ENCODE results near the gene TSPAN4.

The TSPAN4 gene

DNA sequence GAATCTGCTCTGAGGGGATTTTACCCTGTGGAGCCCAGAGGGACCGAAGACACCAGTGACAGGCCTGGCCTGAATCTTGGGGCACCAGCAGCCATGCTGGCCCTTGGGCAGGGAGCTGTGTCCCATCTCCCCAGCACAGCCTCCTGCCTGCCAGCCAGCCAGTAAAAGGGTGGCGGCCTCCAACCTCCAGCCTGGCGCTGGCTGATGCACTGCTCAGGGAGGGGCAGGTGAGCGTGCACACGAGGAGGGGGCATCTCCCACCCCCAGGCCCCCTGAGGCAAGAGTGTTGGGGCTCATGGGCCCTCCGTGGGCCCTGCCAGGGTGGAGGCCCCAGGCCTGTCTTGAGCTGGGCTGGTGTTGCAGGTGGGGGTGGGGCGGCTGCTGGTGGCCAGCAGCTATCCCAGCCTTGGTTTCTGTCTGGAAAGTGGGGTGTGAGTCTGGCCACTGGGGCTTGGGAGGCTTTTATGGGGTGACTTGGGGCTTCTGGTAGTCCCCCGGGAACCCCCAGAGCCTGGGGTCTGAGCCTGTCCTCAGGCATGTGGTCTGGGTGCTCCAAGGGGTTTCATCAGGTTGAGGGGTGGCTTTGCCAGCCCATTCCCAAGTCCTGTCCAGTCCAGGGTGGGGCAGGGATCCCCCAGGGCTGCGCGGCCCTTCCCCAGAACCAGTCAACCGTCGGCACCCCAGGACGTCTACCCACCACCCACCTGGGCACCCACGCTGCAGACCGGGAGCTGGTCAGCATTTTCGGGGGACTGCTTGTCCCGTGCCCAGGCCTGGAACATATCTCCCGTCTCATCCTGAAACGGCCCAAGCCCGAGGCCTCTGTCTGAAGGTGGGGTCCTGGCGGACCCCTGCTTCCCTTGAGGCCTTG is 17.8 kb downstream of the TSPAN4 start:
- Histone ChIP-seq H3K36me3 (ENCODE audit: control insufficient read depth in 2 of 2, insufficient read depth in 2 of 2, low read length in 2 of 2) (no peaks in the 10 kb centered on the region), H3K9me3 (ENCODE audit: control insufficient read depth in 2 of 2, low read length in 2 of 2) (no peaks in the 10 kb centered on the region), H3K9ac (ENCODE audit: low read depth in 1 of 2, low read length in 2 of 2) (no peak overlapping the region), H3K4me3 (ENCODE audit: low read length in 2 of 2) (no peak overlapping the region), H3K4me1 (ENCODE audit: control insufficient read depth in 2 of 2, insufficient read depth in 2 of 2, low read length in 2 of 2) (peaks cover 11 to 14% of the 10 kb centered on the region in 2 donors), H3K27me3 (ENCODE audit: control insufficient read depth in 2 of 2, insufficient read depth in 2 of 2, low read length in 2 of 2) (peaks cover 3 to 35% of the 10 kb centered on the region in 2 donors), H3K27ac (ENCODE audit: low read depth in 2 of 2, low read length in 2 of 2) (no peak overlapping the region)

GRCh38 chr11:861105-861479 is 18.4 kb downstream of the TSPAN4 start:
- Histone ChIP-seq H3K4me1 (ENCODE audit: control insufficient read depth in 2 of 2, insufficient read depth in 2 of 2, low read length in 2 of 2) (peaks cover 11 to 14% of the 10 kb centered on the region in 2 donors), H3K27ac (ENCODE audit: low read depth in 2 of 2, low read length in 2 of 2) (no peak overlapping the region), H3K36me3 (ENCODE audit: control insufficient read depth in 2 of 2, insufficient read depth in 2 of 2, low read length in 2 of 2) (no peaks in the 10 kb centered on the region), H3K9ac (ENCODE audit: low read depth in 1 of 2, low read length in 2 of 2) (no peak overlapping the region), H3K27me3 (ENCODE audit: control insufficient read depth in 2 of 2, insufficient read depth in 2 of 2, low read length in 2 of 2) (peaks cover 3 to 37% of the 10 kb centered on the region in 2 donors), H3K9me3 (ENCODE audit: control insufficient read depth in 2 of 2, low read length in 2 of 2) (no peaks in the 10 kb centered on the region), H3K4me3 (ENCODE audit: low read length in 2 of 2) (no peak overlapping the region)

DNA sequence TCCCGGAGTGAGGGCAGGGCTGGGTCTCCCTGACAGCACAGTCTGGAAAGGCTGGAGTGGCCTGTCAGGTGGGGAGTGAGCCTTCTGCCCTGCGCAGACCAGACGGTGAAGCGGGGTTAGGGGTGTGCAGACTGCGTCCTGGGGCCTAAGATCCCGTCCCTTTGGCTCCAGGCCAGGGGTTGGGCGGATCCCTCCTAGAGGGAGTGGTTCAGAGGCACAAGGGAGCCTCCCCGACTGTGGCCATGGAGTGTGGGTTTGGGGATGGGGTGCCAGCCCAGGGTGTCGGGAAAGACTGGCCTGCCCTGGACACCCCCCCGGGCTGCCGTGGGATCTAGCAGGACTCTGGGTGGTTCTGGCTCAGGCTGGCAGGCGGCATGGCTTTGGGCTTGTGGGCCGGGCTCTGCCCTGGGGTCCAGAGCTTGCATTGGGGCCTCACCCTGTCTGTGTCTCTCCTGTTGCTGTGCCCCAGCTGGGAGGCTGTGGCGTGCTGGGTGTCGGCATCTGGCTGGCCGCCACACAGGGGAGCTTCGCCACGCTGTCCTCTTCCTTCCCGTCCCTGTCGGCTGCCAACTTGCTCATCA is 19.5 kb downstream of the TSPAN4 start:
- peaks cover 11 to 14% of the 10 kb centered on the region in 2 donors for H3K4me1 ChIP-seq (ENCODE audit: control insufficient read depth in 2 of 2, insufficient read depth in 2 of 2, low read length in 2 of 2)
- no peak overlapping the region for H3K4me3 ChIP-seq (ENCODE audit: low read length in 2 of 2)
- no peak overlapping the region for H3K27ac ChIP-seq (ENCODE audit: low read depth in 2 of 2, low read length in 2 of 2)
- H3K36me3 ChIP-seq (ENCODE audit: control insufficient read depth in 2 of 2, insufficient read depth in 2 of 2, low read length in 2 of 2): no peaks in the 10 kb centered on the region
- H3K27me3 ChIP-seq (ENCODE audit: control insufficient read depth in 2 of 2, insufficient read depth in 2 of 2, low read length in 2 of 2): peaks cover 3 to 37% of the 10 kb centered on the region in 2 donors
- no peak overlapping the region for H3K9ac ChIP-seq (ENCODE audit: low read depth in 1 of 2, low read length in 2 of 2)
- H3K9me3 ChIP-seq (ENCODE audit: control insufficient read depth in 2 of 2, low read length in 2 of 2): no peaks in the 10 kb centered on the region

DNA sequence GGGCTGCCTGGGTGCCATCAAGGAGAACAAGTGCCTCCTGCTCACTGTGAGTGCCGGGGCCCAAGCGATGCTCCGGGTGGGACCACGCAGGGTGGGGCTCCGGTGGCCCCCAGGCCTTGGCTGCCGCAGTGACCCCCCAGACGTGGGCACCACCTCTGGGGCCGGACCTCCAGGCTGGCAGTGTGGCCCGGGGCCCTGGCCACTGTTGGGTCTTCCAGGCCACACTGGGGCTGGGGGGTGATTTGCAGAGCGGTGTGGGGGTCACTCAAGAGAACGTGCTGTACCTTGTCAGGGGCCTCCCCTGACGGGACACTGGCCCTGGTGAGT is 20.0 kb downstream of the TSPAN4 start:
- Histone ChIP-seq H3K27ac (ENCODE audit: low read depth in 2 of 2, low read length in 2 of 2) (no peak overlapping the region), H3K36me3 (ENCODE audit: control insufficient read depth in 2 of 2, insufficient read depth in 2 of 2, low read length in 2 of 2) (no peaks in the 10 kb centered on the region), H3K4me3 (ENCODE audit: low read length in 2 of 2) (no peak overlapping the region), H3K27me3 (ENCODE audit: control insufficient read depth in 2 of 2, insufficient read depth in 2 of 2, low read length in 2 of 2) (peaks cover 3 to 37% of the 10 kb centered on the region in 2 donors), H3K4me1 (ENCODE audit: control insufficient read depth in 2 of 2, insufficient read depth in 2 of 2, low read length in 2 of 2) (peaks cover 11 to 14% of the 10 kb centered on the region in 2 donors), H3K9ac (ENCODE audit: low read depth in 1 of 2, low read length in 2 of 2) (no peak overlapping the region), H3K9me3 (ENCODE audit: control insufficient read depth in 2 of 2, low read length in 2 of 2) (no peaks in the 10 kb centered on the region)

DNA sequence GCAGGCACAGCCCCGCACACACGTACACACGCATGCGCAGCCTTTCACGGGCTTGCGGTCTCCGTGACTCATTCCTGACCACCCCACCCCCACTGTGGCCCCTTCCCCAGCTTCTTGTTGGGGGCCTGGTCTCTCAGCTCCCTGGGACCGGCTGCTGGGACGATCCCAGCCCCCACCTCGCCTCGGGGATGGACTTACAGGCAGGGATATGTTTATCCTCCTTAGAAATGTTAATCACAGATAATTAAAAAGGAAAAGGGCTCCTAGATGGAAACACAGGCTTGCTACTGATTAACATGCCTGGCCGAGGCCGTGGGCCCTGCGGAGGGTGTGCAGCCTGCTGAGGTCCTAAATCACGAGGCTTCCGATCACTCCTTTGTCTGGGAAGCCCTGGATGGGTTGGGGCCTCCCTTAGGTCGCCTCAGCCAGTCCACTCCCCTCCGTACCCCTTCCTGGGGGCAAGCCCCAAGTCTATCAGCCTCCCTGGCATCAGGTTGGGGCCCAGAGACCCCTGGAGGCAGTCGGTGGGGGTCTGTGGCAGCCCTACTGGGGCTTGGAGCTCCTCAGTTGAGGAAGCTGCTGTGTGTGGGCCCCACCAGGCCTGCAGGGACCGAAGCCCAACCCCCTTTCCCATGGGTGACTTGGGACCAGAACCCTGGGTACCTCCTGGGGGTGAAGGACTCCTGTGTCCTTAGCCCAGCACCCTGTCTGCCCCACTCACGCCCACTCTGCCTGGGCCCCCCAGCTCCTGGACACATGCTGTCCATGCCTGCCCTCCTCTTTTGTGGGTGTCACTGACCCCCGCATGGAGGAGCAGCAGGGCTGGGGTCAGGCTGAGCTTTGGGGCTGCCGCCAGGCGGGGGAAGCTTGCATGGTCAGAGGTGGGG is 20.6 kb downstream of the TSPAN4 start:
- Histone ChIP-seq H3K36me3 (ENCODE audit: control insufficient read depth in 2 of 2, insufficient read depth in 2 of 2, low read length in 2 of 2) (peaks cover 0 to 1% of the 10 kb centered on the region in 2 donors), H3K9me3 (ENCODE audit: control insufficient read depth in 2 of 2, low read length in 2 of 2) (no peaks in the 10 kb centered on the region), H3K4me1 (ENCODE audit: control insufficient read depth in 2 of 2, insufficient read depth in 2 of 2, low read length in 2 of 2) (peaks cover 11 to 14% of the 10 kb centered on the region in 2 donors), H3K27ac (ENCODE audit: low read depth in 2 of 2, low read length in 2 of 2) (no peak overlapping the region), H3K27me3 (ENCODE audit: control insufficient read depth in 2 of 2, insufficient read depth in 2 of 2, low read length in 2 of 2) (peaks cover 3 to 37% of the 10 kb centered on the region in 2 donors), H3K4me3 (ENCODE audit: low read length in 2 of 2) (no peak overlapping the region), H3K9ac (ENCODE audit: low read depth in 1 of 2, low read length in 2 of 2) (no peak overlapping the region)

GRCh38 chr11:863910-864827 is 21.5 kb downstream of the TSPAN4 start:
- peaks cover 0 to 3% of the 10 kb centered on the region in 2 donors for H3K36me3 ChIP-seq (ENCODE audit: control insufficient read depth in 2 of 2, insufficient read depth in 2 of 2, low read length in 2 of 2)
- H3K9me3 ChIP-seq (ENCODE audit: control insufficient read depth in 2 of 2, low read length in 2 of 2): no peaks in the 10 kb centered on the region
- H3K9ac ChIP-seq (ENCODE audit: low read depth in 1 of 2, low read length in 2 of 2): no peak overlapping the region
- H3K27ac ChIP-seq (ENCODE audit: low read depth in 2 of 2, low read length in 2 of 2): no peak overlapping the region
- peaks cover 11 to 14% of the 10 kb centered on the region in 2 donors for H3K4me1 ChIP-seq (ENCODE audit: control insufficient read depth in 2 of 2, insufficient read depth in 2 of 2, low read length in 2 of 2)
- H3K4me3 ChIP-seq (ENCODE audit: low read length in 2 of 2): no peak overlapping the region
- H3K27me3 ChIP-seq (ENCODE audit: control insufficient read depth in 2 of 2, insufficient read depth in 2 of 2, low read length in 2 of 2): peaks cover 3 to 37% of the 10 kb centered on the region in 2 donors

DNA sequence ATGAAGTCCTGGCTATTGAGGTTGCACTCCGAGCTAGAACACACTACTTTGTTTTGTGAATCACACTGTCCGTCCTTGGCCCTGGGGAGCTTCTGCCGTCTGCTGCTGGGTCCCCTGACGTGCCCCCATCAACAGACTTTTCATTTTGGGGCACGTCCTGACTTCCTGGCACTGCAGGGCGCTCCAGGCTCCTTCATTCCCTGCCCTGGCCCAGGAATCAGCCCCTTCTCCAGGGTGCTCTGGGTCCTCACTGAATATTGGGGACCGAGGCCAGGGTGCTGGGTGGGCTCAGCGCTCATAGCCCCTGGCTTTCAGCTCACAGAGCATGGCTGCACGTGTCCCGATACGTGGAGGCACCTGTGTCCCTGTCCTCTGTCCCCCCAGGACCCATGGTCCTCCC is 22.2 kb downstream of the TSPAN4 start:
- Histone ChIP-seq H3K9ac (ENCODE audit: low read depth in 1 of 2, low read length in 2 of 2) (no peak overlapping the region), H3K27ac (ENCODE audit: low read depth in 2 of 2, low read length in 2 of 2) (no peak overlapping the region), H3K4me1 (ENCODE audit: control insufficient read depth in 2 of 2, insufficient read depth in 2 of 2, low read length in 2 of 2) (peaks cover 8 to 10% of the 10 kb centered on the region in 2 donors), H3K27me3 (ENCODE audit: control insufficient read depth in 2 of 2, insufficient read depth in 2 of 2, low read length in 2 of 2) (peaks cover 3 to 37% of the 10 kb centered on the region in 2 donors), H3K9me3 (ENCODE audit: control insufficient read depth in 2 of 2, low read length in 2 of 2) (no peaks in the 10 kb centered on the region), H3K4me3 (ENCODE audit: low read length in 2 of 2) (no peak overlapping the region), H3K36me3 (ENCODE audit: control insufficient read depth in 2 of 2, insufficient read depth in 2 of 2, low read length in 2 of 2) (peaks cover 0 to 3% of the 10 kb centered on the region in 2 donors)

DNA sequence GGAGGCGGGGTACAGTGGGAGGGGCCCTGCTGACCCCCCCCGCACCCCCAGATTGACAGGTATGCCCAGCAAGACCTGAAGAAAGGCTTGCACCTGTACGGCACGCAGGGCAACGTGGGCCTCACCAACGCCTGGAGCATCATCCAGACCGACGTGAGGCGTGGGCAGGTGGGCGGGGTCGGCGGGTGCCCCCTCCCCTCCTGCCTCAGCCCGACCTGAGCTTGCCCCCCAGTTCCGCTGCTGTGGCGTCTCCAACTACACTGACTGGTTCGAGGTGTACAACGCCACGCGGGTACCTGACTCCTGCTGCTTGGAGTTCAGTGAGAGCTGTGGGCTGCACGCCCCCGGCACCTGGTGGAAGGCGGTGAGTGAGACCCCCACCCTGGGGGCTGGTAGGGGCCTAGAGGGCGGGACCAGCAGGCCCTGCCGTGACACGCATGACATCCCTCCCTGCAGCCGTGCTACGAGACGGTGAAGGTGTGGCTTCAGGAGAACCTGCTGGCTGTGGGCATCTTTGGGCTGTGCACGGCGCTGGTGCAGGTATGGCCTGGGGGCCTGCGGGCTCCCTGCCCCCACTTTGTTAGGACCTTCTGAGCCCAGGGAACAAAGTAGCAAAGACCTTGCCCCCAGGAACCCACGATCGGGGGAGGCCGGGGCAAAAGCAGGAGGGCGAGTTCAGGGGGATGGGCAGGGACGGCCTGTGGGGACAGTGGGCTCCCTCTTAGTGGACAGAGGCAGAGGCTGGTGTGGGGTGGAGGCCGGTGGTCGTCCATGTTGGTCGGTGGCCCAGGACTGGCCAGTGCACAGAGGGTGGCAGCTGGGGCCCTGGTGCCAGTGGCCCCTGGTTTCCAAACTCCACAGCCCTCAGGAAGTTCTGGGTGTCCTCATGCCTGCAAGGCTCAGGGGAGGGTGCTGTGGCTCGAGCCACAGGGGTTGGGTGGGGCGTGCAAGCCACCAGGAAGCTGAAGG is 23.1 kb downstream of the TSPAN4 start:
- H3K27ac ChIP-seq (ENCODE audit: low read depth in 2 of 2, low read length in 2 of 2): no peak overlapping the region
- peaks cover 3 to 35% of the 10 kb centered on the region in 2 donors for H3K27me3 ChIP-seq (ENCODE audit: control insufficient read depth in 2 of 2, insufficient read depth in 2 of 2, low read length in 2 of 2)
- H3K9me3 ChIP-seq (ENCODE audit: control insufficient read depth in 2 of 2, low read length in 2 of 2): no peaks in the 10 kb centered on the region
- H3K36me3 ChIP-seq (ENCODE audit: control insufficient read depth in 2 of 2, insufficient read depth in 2 of 2, low read length in 2 of 2): peaks cover 0 to 3% of the 10 kb centered on the region in 2 donors
- H3K4me1 ChIP-seq (ENCODE audit: control insufficient read depth in 2 of 2, insufficient read depth in 2 of 2, low read length in 2 of 2): peaks cover 5% of the 10 kb centered on the region in 2 donors
- no peak overlapping the region for H3K9ac ChIP-seq (ENCODE audit: low read depth in 1 of 2, low read length in 2 of 2)
- H3K4me3 ChIP-seq (ENCODE audit: low read length in 2 of 2): no peak overlapping the region

Data from mucosa of rectum (tissue), 2 donors.